ENCODE results near the gene CD93.

Gene CD93

DNA sequence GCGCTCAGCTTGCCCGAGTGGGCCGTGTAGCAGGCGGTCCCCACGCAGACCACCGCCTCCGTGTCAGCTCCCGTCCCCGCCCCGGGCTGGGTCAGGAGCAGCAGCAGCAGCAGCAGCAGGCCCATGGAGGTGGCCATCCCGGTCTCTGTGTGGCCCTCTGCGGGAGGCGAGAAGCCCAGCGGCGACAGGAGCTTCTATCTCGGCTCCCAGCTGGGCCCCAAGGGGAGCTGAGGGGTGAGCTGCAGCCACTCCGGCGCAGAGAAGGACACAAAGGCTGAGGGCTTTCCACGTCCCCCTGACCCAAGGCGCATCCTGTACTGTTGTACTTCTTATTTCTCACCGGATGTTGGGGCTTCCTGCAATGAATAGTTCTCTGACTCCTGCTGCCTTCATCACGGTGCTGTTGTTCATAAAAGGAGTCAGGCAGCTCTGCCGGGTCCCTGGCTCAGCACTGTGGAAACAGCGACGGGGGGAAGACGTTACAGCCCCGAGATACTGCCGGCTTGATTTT lies at the start of gene CD93:
Gene CD93 (minus strand): TSS at position 269 of the 511 bp plus-strand sequence. CDS start 132 bp downstream, at position 137.
- DNase-seq: no peak

GRCh38 chr20:23133560-23133998 lies 47.5 kb upstream of the CD93 start:
- DNase-seq: no peak

GRCh38 chr20:23132930-23133559 lies 46.9 kb upstream of the CD93 start:
- no peak for DNase-seq

GRCh38 chr20:23132293-23132929 lies 46.3 kb upstream of the CD93 start:
- no peak for DNase-seq

- DNase-seq: no peak
Measured at GRCh38 chr20:23131766-23132165, 45.6 kb upstream of the CD93 start.

- no peak for DNase-seq
Measured at GRCh38 chr20:23130622-23131140, 44.6 kb upstream of the CD93 start.

GRCh38 chr20:23129891-23130621 lies 43.9 kb upstream of the CD93 start:
- DNase-seq: no peak

- DNase-seq: no peak
Measured at GRCh38 chr20:23129266-23129665, 43.1 kb upstream of the CD93 start.

- DNase-seq: no peak
Measured at GRCh38 chr20:23128461-23129125, 42.5 kb upstream of the CD93 start.

- DNase-seq: no peak
Measured at GRCh38 chr20:23127506-23128279, 41.6 kb upstream of the CD93 start.

DNA sequence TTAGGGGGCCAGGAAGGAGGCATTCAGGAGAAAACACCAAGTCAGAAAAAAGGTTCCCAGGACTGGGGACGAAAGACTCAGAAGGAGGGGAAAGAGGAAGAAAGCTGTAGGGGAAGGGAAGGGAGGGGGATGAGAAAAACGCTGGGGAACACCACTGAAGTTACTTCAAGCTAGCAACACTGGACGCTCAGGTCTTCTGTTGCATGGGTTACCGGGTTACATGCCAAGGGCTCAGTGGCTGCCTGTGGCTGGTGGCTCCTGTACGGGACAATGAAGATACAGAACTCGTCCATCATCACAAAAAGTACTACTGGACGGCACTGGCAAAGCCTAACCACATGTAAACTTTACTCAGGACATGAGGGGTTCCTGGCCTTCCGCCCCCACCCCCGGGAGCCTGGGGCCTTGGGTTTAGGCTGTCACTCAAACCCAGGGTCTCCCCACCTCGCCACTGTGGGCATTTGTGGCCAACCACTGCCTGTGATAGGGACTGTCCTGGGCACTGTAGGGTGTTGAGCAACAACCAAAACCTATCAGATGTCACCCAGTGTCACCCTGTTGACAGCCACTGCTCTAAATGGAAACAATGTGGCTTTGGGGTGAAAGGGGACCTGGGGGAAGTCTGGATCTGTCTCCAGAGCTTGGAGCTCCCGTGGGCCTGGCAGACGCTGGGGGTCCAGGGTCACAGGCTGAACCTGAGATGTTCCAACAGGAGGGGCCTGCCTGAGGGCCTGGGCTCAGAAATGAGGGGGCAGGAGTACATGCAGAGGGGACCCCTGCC lies 40.3 kb upstream of the CD93 start:
- DNase-seq: no peak

GRCh38 chr20:23125625-23126191 lies 39.6 kb upstream of the CD93 start:
- no peak for DNase-seq

DNA sequence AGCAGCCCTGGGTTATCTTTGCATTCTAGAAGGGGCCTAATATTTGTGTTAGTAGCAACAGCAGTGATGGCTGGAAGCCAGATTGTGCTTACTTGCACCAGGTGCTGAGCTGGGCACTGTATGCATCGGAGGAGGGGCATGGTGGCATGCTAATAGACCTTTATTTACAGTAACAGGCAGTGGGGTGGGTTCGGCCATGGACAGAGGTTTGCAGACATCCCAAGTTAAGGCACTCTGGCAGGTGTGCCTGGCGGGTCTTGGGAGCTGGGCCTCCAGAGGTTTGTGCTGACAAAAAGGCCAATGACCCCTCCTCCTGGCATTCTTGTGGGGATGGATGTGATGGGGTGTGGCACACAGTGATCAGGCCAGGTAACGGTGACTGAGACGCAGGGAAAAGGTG lies 39.0 kb upstream of the CD93 start:
- DNase-seq: no peak

GRCh38 chr20:23123886-23124285 lies 37.8 kb upstream of the CD93 start:
- DNase-seq: no peak

- no peak for DNase-seq
Measured at GRCh38 chr20:23122796-23123655, 36.9 kb upstream of the CD93 start.

GRCh38 chr20:23122321-23122720 lies 36.2 kb upstream of the CD93 start:
- no peak for DNase-seq

DNA sequence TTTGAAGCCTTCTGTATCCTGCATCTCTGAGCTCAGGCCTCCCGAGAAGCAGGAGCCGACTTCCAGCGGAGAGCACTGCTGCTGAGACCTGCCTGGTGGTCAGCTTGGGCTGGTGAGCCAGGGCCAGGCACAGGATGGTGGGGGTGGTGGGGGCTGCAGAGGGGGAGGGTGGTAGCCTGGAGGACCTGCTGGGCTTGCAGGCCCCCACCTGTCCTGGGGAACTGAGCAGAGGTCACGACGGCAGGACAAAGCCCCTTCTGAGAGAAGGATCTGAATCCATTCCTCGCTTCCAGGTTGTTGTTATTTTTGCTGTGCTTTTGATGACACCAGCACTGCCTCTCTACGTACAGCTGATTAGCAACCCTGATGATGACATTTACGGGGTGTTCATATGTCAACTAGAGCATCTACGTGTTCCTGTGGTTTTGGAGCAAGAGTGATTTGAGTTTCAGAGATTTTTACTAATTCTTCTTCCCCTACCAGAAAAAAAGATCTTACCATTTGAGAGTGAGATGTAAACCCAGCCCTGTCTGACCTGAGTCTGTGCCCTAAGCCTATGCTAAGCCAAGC lies 35.7 kb upstream of the CD93 start:
- DNase-seq: no peak

- no peak for DNase-seq
Measured at GRCh38 chr20:23120936-23121750, 35.0 kb upstream of the CD93 start.

GRCh38 chr20:23120261-23120660 lies 34.1 kb upstream of the CD93 start:
- DNase-seq: no peak

Data from NCI-H187 treated with DMSO at 0.1 percent for 48 hours (cell line).